Measurements from ENCODE around the gene WASL.
A peak's percentile ranks its signal among the peaks of the same experiment; 100 is the strongest.
"Not testable (repeated sequence)": the region's sequence is repeated elsewhere in the genome, so short reads cannot be mapped to it uniquely, and the experiment has no call there.

WASL gene

DNA sequence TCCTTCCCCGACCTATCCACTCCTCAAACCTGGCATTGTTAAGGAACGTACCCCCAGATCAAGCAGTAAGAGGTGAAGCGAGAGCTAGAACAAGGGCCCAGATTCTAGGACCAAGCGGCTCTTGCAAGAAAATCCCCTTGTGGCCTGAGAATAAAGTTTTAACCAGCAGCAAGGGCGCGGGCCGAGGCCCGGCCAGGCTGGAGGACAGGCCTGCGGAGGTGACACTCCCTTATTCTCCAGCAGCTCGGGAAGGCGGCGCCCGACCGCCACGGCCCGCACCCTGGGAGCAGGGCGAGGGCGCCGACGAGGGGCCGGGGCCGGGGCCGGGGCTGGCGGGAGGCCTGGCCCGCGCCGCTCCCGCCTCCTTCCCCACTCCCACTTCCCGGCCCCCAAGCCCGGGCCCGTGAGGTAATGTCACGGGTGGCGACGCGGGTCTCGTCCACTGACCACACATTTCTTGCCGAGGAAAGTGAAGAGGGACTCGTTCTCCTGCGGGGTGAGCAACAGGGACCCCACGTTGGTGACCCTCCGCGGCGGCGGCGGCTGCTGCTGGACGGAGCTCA, 551 bp downstream of the WASL start:
- no peaks in the 10 kb centered on the region for H3K27me3 ChIP-seq (ENCODE audit: insufficient read depth, low read length)
- H3K79me2 ChIP-seq (ENCODE audit: control insufficient read depth, insufficient read depth, low read length, unreplicated experiment): peaks cover 60% of the 10 kb centered on the region
- H3K27ac ChIP-seq (ENCODE audit: low read depth, low read length): peak overlapping the region; percentile 91
- H3K4me3 ChIP-seq (ENCODE audit: low read depth, low read length): peak overlapping the region; percentile 96
- H3K36me3 ChIP-seq (ENCODE audit: insufficient read depth, low read length): no peaks in the 10 kb centered on the region
- H3K4me1 ChIP-seq (ENCODE audit: control insufficient read depth, insufficient read depth, low read length, unreplicated experiment): peaks cover 41% of the 10 kb centered on the region
- peak overlapping the region; percentile 97 for H2AFZ ChIP-seq (ENCODE audit: low read length, unreplicated experiment)

- H3K27ac ChIP-seq (ENCODE audit: low read depth, low read length): peak overlapping the region; percentile 91
- peaks cover 66% of the 10 kb centered on the region for H3K79me2 ChIP-seq (ENCODE audit: control insufficient read depth, insufficient read depth, low read length, unreplicated experiment)
- H3K4me3 ChIP-seq (ENCODE audit: low read depth, low read length): peak overlapping the region; percentile 96
- peaks cover 41% of the 10 kb centered on the region for H3K4me1 ChIP-seq (ENCODE audit: control insufficient read depth, insufficient read depth, low read length, unreplicated experiment)
- no peaks in the 10 kb centered on the region for H3K36me3 ChIP-seq (ENCODE audit: insufficient read depth, low read length)
- peak overlapping the region; percentile 97 for H2AFZ ChIP-seq (ENCODE audit: low read length, unreplicated experiment)
- no peaks in the 10 kb centered on the region for H3K27me3 ChIP-seq (ENCODE audit: insufficient read depth, low read length)
Measured at GRCh38 chr7:123747620-123748141, 1.1 kb downstream of the WASL start.

DNA sequence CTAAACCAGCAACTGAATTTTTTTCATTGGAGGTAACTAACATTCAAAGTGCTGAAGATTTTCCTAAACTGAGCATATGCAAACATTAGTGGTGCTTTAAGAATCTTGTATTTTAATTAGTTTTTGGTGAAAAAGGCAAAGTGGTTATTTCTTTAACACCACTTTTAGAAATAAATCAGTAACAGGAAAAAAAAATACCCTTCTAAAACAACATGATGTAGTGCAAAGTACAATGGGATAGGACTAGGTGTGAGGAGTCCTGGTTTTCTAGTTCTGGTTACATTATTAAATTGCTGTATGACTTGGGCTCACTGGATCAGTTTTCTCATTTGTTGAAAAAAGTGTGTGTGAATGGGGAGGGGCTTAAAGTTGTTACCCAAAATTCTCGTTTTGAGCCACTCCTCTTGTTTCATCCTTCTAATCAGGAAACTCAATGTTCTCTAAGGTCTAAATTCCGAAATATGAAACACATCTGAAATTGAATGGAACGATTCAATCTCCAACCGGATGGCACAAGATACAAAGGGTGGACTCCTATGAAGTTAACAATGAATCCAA, 1.8 kb downstream of the WASL start:
- H3K4me3 ChIP-seq (ENCODE audit: low read depth, low read length): peak overlapping the region; percentile 96
- no peaks in the 10 kb centered on the region for H3K36me3 ChIP-seq (ENCODE audit: insufficient read depth, low read length)
- H3K27me3 ChIP-seq (ENCODE audit: insufficient read depth, low read length): no peaks in the 10 kb centered on the region
- H3K4me1 ChIP-seq (ENCODE audit: control insufficient read depth, insufficient read depth, low read length, unreplicated experiment): peaks cover 35% of the 10 kb centered on the region
- no peak overlapping the region; the same call in 1 of the 2 replicates for H3K27ac ChIP-seq (ENCODE audit: low read depth, low read length)
- H3K79me2 ChIP-seq (ENCODE audit: control insufficient read depth, insufficient read depth, low read length, unreplicated experiment): peaks cover 71% of the 10 kb centered on the region
- H2AFZ ChIP-seq (ENCODE audit: low read length, unreplicated experiment): no peak overlapping the region

DNA sequence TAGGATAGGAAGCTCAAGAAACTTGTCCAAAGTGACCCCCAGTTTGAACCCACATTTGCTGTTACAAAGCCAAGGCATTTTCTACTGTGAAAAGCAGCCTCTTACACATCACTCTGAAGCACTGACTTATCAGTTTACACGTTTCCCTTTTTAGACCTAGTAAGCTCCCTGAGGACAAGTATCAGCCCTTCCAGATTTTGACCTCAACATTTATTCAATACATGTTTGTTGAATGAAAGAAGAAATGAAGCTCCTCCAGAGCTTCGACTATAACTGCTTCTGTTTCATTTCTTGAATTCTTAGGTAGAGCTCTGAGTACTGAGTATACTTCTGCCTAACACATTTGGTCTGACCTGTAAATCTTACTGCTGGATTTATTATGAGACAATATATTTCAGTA, 2.7 kb downstream of the WASL start:
- Histone ChIP-seq H3K79me2 (ENCODE audit: control insufficient read depth, insufficient read depth, low read length, unreplicated experiment) (peaks cover 81% of the 10 kb centered on the region), H3K27me3 (ENCODE audit: insufficient read depth, low read length) (no peaks in the 10 kb centered on the region), H2AFZ (ENCODE audit: low read length, unreplicated experiment) (no peak overlapping the region), H3K36me3 (ENCODE audit: insufficient read depth, low read length) (no peaks in the 10 kb centered on the region), H3K27ac (ENCODE audit: low read depth, low read length) (no peak overlapping the region), H3K4me3 (ENCODE audit: low read depth, low read length) (peak overlapping the region; percentile 96), H3K4me1 (ENCODE audit: control insufficient read depth, insufficient read depth, low read length, unreplicated experiment) (peaks cover 26% of the 10 kb centered on the region)

DNA sequence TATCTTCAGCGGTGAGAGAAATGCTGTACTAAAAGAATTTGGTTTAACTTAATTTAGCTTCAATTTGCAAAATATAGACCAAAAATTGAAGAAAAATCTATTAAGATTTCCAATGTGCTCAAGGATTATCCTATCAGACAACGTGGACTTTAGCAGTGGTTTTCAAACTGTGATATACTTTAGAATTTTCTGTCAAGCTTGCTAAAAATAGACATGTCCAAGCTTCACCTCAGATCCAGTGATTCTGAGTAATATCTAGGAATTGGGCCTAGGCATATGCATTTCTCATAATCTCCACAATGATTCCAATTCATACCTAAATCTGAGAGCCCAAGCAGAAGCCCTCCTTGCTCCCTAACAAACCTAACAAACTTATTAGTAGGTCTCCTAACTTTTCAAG, 3.4 kb downstream of the WASL start:
- H3K27ac ChIP-seq (ENCODE audit: low read depth, low read length): no peak overlapping the region
- H3K79me2 ChIP-seq (ENCODE audit: control insufficient read depth, insufficient read depth, low read length, unreplicated experiment): peaks cover 85% of the 10 kb centered on the region
- peaks cover 23% of the 10 kb centered on the region for H3K4me1 ChIP-seq (ENCODE audit: control insufficient read depth, insufficient read depth, low read length, unreplicated experiment)
- no peak overlapping the region for H2AFZ ChIP-seq (ENCODE audit: low read length, unreplicated experiment)
- H3K27me3 ChIP-seq (ENCODE audit: insufficient read depth, low read length): no peaks in the 10 kb centered on the region
- no peaks in the 10 kb centered on the region for H3K36me3 ChIP-seq (ENCODE audit: insufficient read depth, low read length)
- peak overlapping the region; percentile 96; the same call in 1 of the 2 replicates for H3K4me3 ChIP-seq (ENCODE audit: low read depth, low read length)

- no peak overlapping the region for H2AFZ ChIP-seq (ENCODE audit: low read length, unreplicated experiment)
- H3K4me1 ChIP-seq (ENCODE audit: control insufficient read depth, insufficient read depth, low read length, unreplicated experiment): peaks cover 23% of the 10 kb centered on the region
- no peaks in the 10 kb centered on the region for H3K36me3 ChIP-seq (ENCODE audit: insufficient read depth, low read length)
- no peak overlapping the region for H3K27ac ChIP-seq (ENCODE audit: low read depth, low read length)
- H3K79me2 ChIP-seq (ENCODE audit: control insufficient read depth, insufficient read depth, low read length, unreplicated experiment): peaks cover 87% of the 10 kb centered on the region
- no peak overlapping the region for H3K4me3 ChIP-seq (ENCODE audit: low read depth, low read length)
- H3K27me3 ChIP-seq (ENCODE audit: insufficient read depth, low read length): no peaks in the 10 kb centered on the region
Measured at GRCh38 chr7:123744416-123744815, 4.4 kb downstream of the WASL start.

- H3K79me2 ChIP-seq (ENCODE audit: control insufficient read depth, insufficient read depth, low read length, unreplicated experiment): peaks cover 92% of the 10 kb centered on the region
Measured at GRCh38 chr7:123741940-123742339, 6.9 kb downstream of the WASL start.

DNA sequence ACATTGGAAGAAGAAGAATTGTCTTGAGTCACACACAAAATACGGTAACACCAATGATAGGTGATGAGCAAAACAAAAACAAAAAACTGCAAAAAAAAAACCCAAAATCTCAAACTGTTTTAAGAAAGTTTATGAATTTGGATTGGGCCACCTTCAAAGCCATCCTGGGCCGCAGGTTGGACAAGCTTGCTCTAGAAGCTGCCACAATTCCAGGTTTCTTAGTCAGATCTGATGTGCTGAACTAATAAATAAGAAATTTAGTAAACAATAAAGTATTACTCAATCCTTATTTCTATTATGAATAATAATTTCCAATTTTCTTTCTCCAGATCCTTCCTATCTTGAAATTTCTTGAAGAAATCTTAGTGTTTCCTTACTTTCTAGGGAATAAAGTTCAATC, 10.0 kb downstream of the WASL start:
- H3K79me2 ChIP-seq (ENCODE audit: control insufficient read depth, insufficient read depth, low read length, unreplicated experiment): peaks cover 87% of the 10 kb centered on the region

More at GRCh38 chr7:123741940-123742339, 6.9 kb downstream of the WASL start:
- Histone ChIP-seq H3K27me3 (ENCODE audit: insufficient read depth, low read length) (no peaks in the 10 kb centered on the region), H3K4me3 (ENCODE audit: low read depth, low read length) (no peak overlapping the region), H3K36me3 (ENCODE audit: insufficient read depth, low read length) (no peaks in the 10 kb centered on the region), H3K27ac (ENCODE audit: low read depth, low read length) (no peak overlapping the region), H3K4me1 (ENCODE audit: control insufficient read depth, insufficient read depth, low read length, unreplicated experiment) (peaks cover 20% of the 10 kb centered on the region), H2AFZ (ENCODE audit: low read length, unreplicated experiment) (no peak overlapping the region)

GRCh38 chr7:123738356-123738755, 10.4 kb downstream of the WASL start:
- H3K4me3 ChIP-seq (ENCODE audit: low read depth, low read length): no peak overlapping the region
- H2AFZ ChIP-seq (ENCODE audit: low read length, unreplicated experiment): no peak overlapping the region
- no peaks in the 10 kb centered on the region for H3K4me1 ChIP-seq (ENCODE audit: control insufficient read depth, insufficient read depth, low read length, unreplicated experiment)
- peaks cover 87% of the 10 kb centered on the region for H3K79me2 ChIP-seq (ENCODE audit: control insufficient read depth, insufficient read depth, low read length, unreplicated experiment)
- no peak overlapping the region for H3K27ac ChIP-seq (ENCODE audit: low read depth, low read length)
- H3K27me3 ChIP-seq (ENCODE audit: insufficient read depth, low read length): no peaks in the 10 kb centered on the region
- 0 out of 2 replicates have a peak, but pooled peaks cover 5% of the 10 kb centered on the region for H3K36me3 ChIP-seq (ENCODE audit: insufficient read depth, low read length)

More for the DNA sequence above, 10.0 kb downstream of the WASL start:
- H3K4me1 ChIP-seq (ENCODE audit: control insufficient read depth, insufficient read depth, low read length, unreplicated experiment): no peaks in the 10 kb centered on the region
- 0 out of 2 replicates have a peak, but pooled peaks cover 5% of the 10 kb centered on the region for H3K36me3 ChIP-seq (ENCODE audit: insufficient read depth, low read length)
- H3K27me3 ChIP-seq (ENCODE audit: insufficient read depth, low read length): no peaks in the 10 kb centered on the region
- no peak overlapping the region for H3K4me3 ChIP-seq (ENCODE audit: low read depth, low read length)
- no peak overlapping the region for H2AFZ ChIP-seq (ENCODE audit: low read length, unreplicated experiment)
- no peak overlapping the region for H3K27ac ChIP-seq (ENCODE audit: low read depth, low read length)

- H3K79me2 ChIP-seq (ENCODE audit: control insufficient read depth, insufficient read depth, low read length, unreplicated experiment): peaks cover 88% of the 10 kb centered on the region
- H3K27ac ChIP-seq (ENCODE audit: low read depth, low read length); H2AFZ ChIP-seq (ENCODE audit: low read length, unreplicated experiment); H3K27me3 ChIP-seq (ENCODE audit: insufficient read depth, low read length); H3K4me3 ChIP-seq (ENCODE audit: low read depth, low read length); H3K4me1 ChIP-seq (ENCODE audit: control insufficient read depth, insufficient read depth, low read length, unreplicated experiment): not testable (repeated sequence)
- peaks cover 14% of the 10 kb centered on the region for H3K36me3 ChIP-seq (ENCODE audit: insufficient read depth, low read length)
Measured at GRCh38 chr7:123737168-123737674, 11.6 kb downstream of the WASL start.

DNA sequence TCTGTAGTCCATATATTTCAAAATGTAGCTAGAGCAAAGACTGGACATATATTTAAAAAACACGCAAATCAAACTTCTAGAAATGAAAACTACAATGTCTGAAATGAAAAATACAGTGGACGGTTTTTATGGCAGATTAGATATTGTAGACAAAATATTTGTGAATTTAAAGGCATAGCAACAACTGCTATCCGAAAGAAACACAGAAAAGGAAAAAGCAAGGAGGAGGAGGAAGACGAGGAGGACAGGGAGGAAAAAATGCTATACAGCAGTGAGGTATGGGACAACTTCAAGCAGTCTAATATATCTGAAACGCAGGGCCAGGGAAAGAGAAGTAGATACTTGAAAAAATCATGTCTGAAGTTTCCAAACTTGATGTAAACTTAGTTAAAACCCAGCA, 13.3 kb downstream of the WASL start:
- H3K79me2 ChIP-seq (ENCODE audit: control insufficient read depth, insufficient read depth, low read length, unreplicated experiment): peaks cover 85% of the 10 kb centered on the region
- no peak overlapping the region for H3K4me3 ChIP-seq (ENCODE audit: low read depth, low read length)
- H2AFZ ChIP-seq (ENCODE audit: low read length, unreplicated experiment): no peak overlapping the region
- no peaks in the 10 kb centered on the region for H3K4me1 ChIP-seq (ENCODE audit: control insufficient read depth, insufficient read depth, low read length, unreplicated experiment)
- peaks cover 14% of the 10 kb centered on the region for H3K36me3 ChIP-seq (ENCODE audit: insufficient read depth, low read length)
- no peak overlapping the region for H3K27ac ChIP-seq (ENCODE audit: low read depth, low read length)
- H3K27me3 ChIP-seq (ENCODE audit: insufficient read depth, low read length): no peaks in the 10 kb centered on the region
